GM12891 (cell line): Measurements from ENCODE around the gene DIP2C.

Experiments used
- DNase-seq: peaks from one replicate; pipeline ENCODE4 v3.0.0; 2011; ENCODE audit warnings: low spot score; ENCODE audit not compliant: insufficient read length
- FAIRE-seq: peaks from 2 replicates; lab custom pipeline; 2011; peaks lifted over from hg19 to GRCh38; lab: Jason Lieb, UNC
- PAX5 ChIP-seq: IDR thresholded peaks from 2 replicates; pipeline ENCODE4 v1.6.1; 2011; ENCODE audit warnings: low read length, moderate library complexity, mild to moderate bottlenecking; ENCODE audit not compliant: insufficient read depth, severe bottlenecking
- POLR2A ChIP-seq: IDR thresholded peaks from 2 replicates; pipeline ENCODE4 v1.6.1; 2011; ENCODE audit warnings: low read depth, low read length, control low read depth
- POLR2AphosphoS5 ChIP-seq: IDR thresholded peaks from 2 replicates; pipeline ENCODE4 v1.6.1; 2011; ENCODE audit warnings: low read depth, low read length, control low read depth
- POU2F2 ChIP-seq: IDR thresholded peaks from 2 replicates; pipeline ENCODE4 v1.6.1; 2011; ENCODE audit warnings: low read depth, mild to moderate bottlenecking, control low read depth, low read length, moderate library complexity
- SPI1 ChIP-seq: IDR thresholded peaks from 2 replicates; pipeline ENCODE4 v1.6.1; 2011; ENCODE audit warnings: low read depth, low read length, control low read depth
- TAF1 ChIP-seq: IDR thresholded peaks from 2 replicates; pipeline ENCODE4 v1.6.1; 2011; ENCODE audit warnings: low read depth, low read length, control low read depth

The DIP2C gene

GRCh38 chr10:557792-558328 lies 131.6 kb downstream of the DIP2C start:
- TF ChIP-seq POLR2AphosphoS5 (no peak), SPI1 (no peak), PAX5 (no peak), POLR2A (no peak), POU2F2 (no peak), TAF1 (no peak)
- FAIRE-seq: no peak
- no peak for DNase-seq

GRCh38 chr10:556971-557637 lies 132.4 kb downstream of the DIP2C start:
- DNase-seq: no peak
- TF ChIP-seq POLR2A (no peak), SPI1 (no peak), POU2F2 (no peak), TAF1 (no peak), PAX5 (no peak), POLR2AphosphoS5 (no peak)
- FAIRE-seq: no peak

- DNase-seq (no peak), FAIRE-seq (no peak)
- TF ChIP-seq POLR2A (no peak), POU2F2 (no peak), SPI1 (no peak), POLR2AphosphoS5 (no peak), TAF1 (no peak), PAX5 (no peak)
Measured at GRCh38 chr10:555682-556350, 133.7 kb downstream of the DIP2C start.

- TF ChIP-seq PAX5 (no peak), POLR2AphosphoS5 (no peak), TAF1 (no peak), POLR2A (no peak), POU2F2 (no peak), SPI1 (no peak)
- no peak for DNase-seq
- no peak for FAIRE-seq
Measured at GRCh38 chr10:555281-555680, 134.2 kb downstream of the DIP2C start.

- DNase-seq: no peak
- FAIRE-seq: no peak
- TF ChIP-seq POU2F2 (no peak), SPI1 (no peak), TAF1 (no peak), POLR2AphosphoS5 (no peak), PAX5 (no peak), POLR2A (no peak)
Measured at GRCh38 chr10:554182-554848, 135.2 kb downstream of the DIP2C start.

- no peak for DNase-seq
- TF ChIP-seq POLR2AphosphoS5: no peak
- TF ChIP-seq SPI1: no peak
- TF ChIP-seq PAX5: no peak
- TF ChIP-seq POLR2A: no peak
- no peak for TF ChIP-seq POU2F2
- no peak for TF ChIP-seq TAF1
- FAIRE-seq: no peak
Measured at GRCh38 chr10:553233-553632, 136.2 kb downstream of the DIP2C start.

- FAIRE-seq: no peak
- no peak for DNase-seq
Measured at GRCh38 chr10:552679-553078, 136.8 kb downstream of the DIP2C start.

GRCh38 chr10:551373-552252 lies 137.9 kb downstream of the DIP2C start:
- FAIRE-seq: no peak
- TF ChIP-seq POLR2A (no peak), TAF1 (no peak), PAX5 (no peak), POU2F2 (no peak), POLR2AphosphoS5 (no peak), SPI1 (no peak)

More at GRCh38 chr10:552679-553078, 136.8 kb downstream of the DIP2C start:
- TF ChIP-seq PAX5: no peak
- no peak for TF ChIP-seq TAF1
- TF ChIP-seq POLR2AphosphoS5: no peak
- TF ChIP-seq POLR2A: no peak
- TF ChIP-seq POU2F2: no peak
- TF ChIP-seq SPI1: no peak

More at GRCh38 chr10:551373-552252, 137.9 kb downstream of the DIP2C start:
- DNase-seq: no peak
